ENCODE data around the gene B9D1. TPM values are rescaled to one million over a fixed set of nuclear protein-coding genes. Genes with fewer than 3 reads are reported as not detected.

Gene B9D1
- total RNA-seq, 2 experiments from 2014 or later: 21.1 to 38.1 TPM

GRCh38 chr17:19305256-19305655 lies 57.3 kb downstream of the B9D1 start:
- Histone ChIP-seq H3K27ac (ENCODE audit: low read depth, low read length, poor library complexity, severe bottlenecking) (peak overlapping the region; percentile 84), H3K36me3 (ENCODE audit: insufficient read depth, low read length) (no peaks in the 10 kb centered on the region), H3K79me2 (ENCODE audit: insufficient read depth, low read depth, low read length) (no peaks in the 10 kb centered on the region), H4K20me1 (ENCODE audit: insufficient read depth, low read length) (peaks cover 13% of the 10 kb centered on the region), H3K4me2 (ENCODE audit: low read length) (peak overlapping the region; percentile 82), H2AFZ (ENCODE audit: low read length) (no peak overlapping the region), H3K9me2 (ENCODE audit: insufficient read depth, low read length) (no peaks in the 10 kb centered on the region), H3K9me3 (ENCODE audit: low read length) (no peaks in the 10 kb centered on the region), H3K4me3 (ENCODE audit: low read depth, low read length, poor library complexity, severe bottlenecking) (peak overlapping the region; percentile 33), H3K4me1 (ENCODE audit: insufficient read depth, low read length, poor library complexity, severe bottlenecking) (peaks cover 81% of the 10 kb centered on the region)
- intact Hi-C loops (cut with micrococcal nuclease; ENCODE audit: unreplicated experiment): loop anchor here (2.0 to 5.0 kb wide), 2 partner anchors 34 to 157 kb away; no protein-coding TSS in a partner anchor
- POLR2A ChIA-PET: interaction anchor here (1.0 to 1.8 kb wide), 3 partner anchors 11 to 66 kb away, joined by 3 to 6 read pairs (median 4); no protein-coding TSS in a partner anchor
- CTCF ChIA-PET (ENCODE audit: unreplicated experiment): no interaction called here
- TF ChIP-seq EZH2phosphoT487 (IDR thresholded peaks at IDR 0.05; ENCODE audit: borderline replicate concordance, low read depth, low read length): no peak
- TF ChIP-seq CTCF (conservative IDR thresholded peaks at IDR 0.05; ENCODE audit: low read length): no peak
- no TSS peak for BruUV-seq (replicated peaks)
- DNase-seq (ENCODE audit: low spot score): peak; percentile 43

- Histone ChIP-seq H2AFZ (ENCODE audit: low read length) (no peak overlapping the region), H3K4me2 (ENCODE audit: low read length) (peak overlapping the region; percentile 82), H3K9me2 (ENCODE audit: insufficient read depth, low read length) (no peaks in the 10 kb centered on the region), H3K4me3 (ENCODE audit: low read depth, low read length, poor library complexity, severe bottlenecking) (no peak overlapping the region), H4K20me1 (ENCODE audit: insufficient read depth, low read length) (peaks cover 16% of the 10 kb centered on the region), H3K4me1 (ENCODE audit: insufficient read depth, low read length, poor library complexity, severe bottlenecking) (peaks cover 80% of the 10 kb centered on the region), H3K36me3 (ENCODE audit: insufficient read depth, low read length) (no peaks in the 10 kb centered on the region), H3K27ac (ENCODE audit: low read depth, low read length, poor library complexity, severe bottlenecking) (peak overlapping the region; percentile 84), H3K79me2 (ENCODE audit: insufficient read depth, low read depth, low read length) (no peaks in the 10 kb centered on the region), H3K9me3 (ENCODE audit: low read length) (no peaks in the 10 kb centered on the region)
- ChIA-PET POLR2A (interaction anchor here (1.1 kb wide), 1 partner anchor 19 kb away, joined by 3 read pairs; no protein-coding TSS in a partner anchor), CTCF (ENCODE audit: unreplicated experiment) (interaction anchor here (0.6 kb wide), 1 partner anchor 73 kb away, joined by 3 read pairs; the partner anchor contains the start of gene MAPK7)
- TF ChIP-seq CTCF (conservative IDR thresholded peaks at IDR 0.05; ENCODE audit: low read length) (no peak), EZH2phosphoT487 (IDR thresholded peaks at IDR 0.05; ENCODE audit: borderline replicate concordance, low read depth, low read length) (no peak)
- intact Hi-C loops (cut with micrococcal nuclease; ENCODE audit: unreplicated experiment): loop anchor here (2.0 to 5.0 kb wide), 2 partner anchors 34 to 158 kb away; no protein-coding TSS in a partner anchor
- BruUV-seq (replicated peaks): no TSS peak
- DNase-seq (ENCODE audit: low spot score): no peak
Observed at GRCh38 chr17:19304751-19305150, 57.8 kb downstream of the B9D1 start.

GRCh38 chr17:19304209-19304608 lies 58.3 kb downstream of the B9D1 start:
- no peak overlapping the region for H2AFZ ChIP-seq (ENCODE audit: low read length)
- POLR2A ChIA-PET: interaction anchor here (1.1 kb wide), 1 partner anchor 19 kb away, joined by 3 read pairs; no protein-coding TSS in a partner anchor
- H3K27ac ChIP-seq (ENCODE audit: low read depth, low read length, poor library complexity, severe bottlenecking): no peak overlapping the region
- no peaks in the 10 kb centered on the region for H3K9me2 ChIP-seq (ENCODE audit: insufficient read depth, low read length)
- peak overlapping the region; percentile 82 for H3K4me2 ChIP-seq (ENCODE audit: low read length)
- no peaks in the 10 kb centered on the region for H3K9me3 ChIP-seq (ENCODE audit: low read length)
- DNase-seq (ENCODE audit: low spot score): peak; percentile 29
- peaks cover 78% of the 10 kb centered on the region for H3K4me1 ChIP-seq (ENCODE audit: insufficient read depth, low read length, poor library complexity, severe bottlenecking)
- TF ChIP-seq EZH2phosphoT487 (IDR thresholded peaks at IDR 0.05; ENCODE audit: borderline replicate concordance, low read depth, low read length): no peak
- no peak for TF ChIP-seq CTCF (conservative IDR thresholded peaks at IDR 0.05; ENCODE audit: low read length)
- H3K79me2 ChIP-seq (ENCODE audit: insufficient read depth, low read depth, low read length): no peaks in the 10 kb centered on the region
- BruUV-seq (replicated peaks): no TSS peak
- intact Hi-C loops (cut with micrococcal nuclease; ENCODE audit: unreplicated experiment): loop anchor here (2.0 kb wide), 1 partner anchor 33 kb away; no protein-coding TSS in a partner anchor
- H4K20me1 ChIP-seq (ENCODE audit: insufficient read depth, low read length): peaks cover 20% of the 10 kb centered on the region
- H3K4me3 ChIP-seq (ENCODE audit: low read depth, low read length, poor library complexity, severe bottlenecking): no peak overlapping the region
- CTCF ChIA-PET (ENCODE audit: unreplicated experiment): interaction anchor here (0.6 kb wide), 1 partner anchor 74 kb away, joined by 3 read pairs; the partner anchor contains the start of gene MAPK7
- no peaks in the 10 kb centered on the region for H3K36me3 ChIP-seq (ENCODE audit: insufficient read depth, low read length)

Measured in OCI-LY7 (cell line).